NT2/D1 (cell line): ENCODE measurements around the gene CBLIF.
A peak's percentile ranks its signal among the peaks of the same experiment; 100 is the strongest.

Experiments used
- DNase-seq: peaks from one replicate; pipeline ENCODE4 v3.0.0-alpha.2; 2011; ENCODE audit warnings: low read depth, low spot score
- H3K27me3 ChIP-seq: 2 replicates; pipeline ENCODE4 v1.6.0; 2011; ENCODE audit warnings: mild to moderate bottlenecking; ENCODE audit not compliant: insufficient read length, insufficient read depth
- H3K36me3 ChIP-seq: 2 replicates; pipeline ENCODE4 v1.6.1; 2011; ENCODE audit warnings: mild to moderate bottlenecking, low read length, mixed read lengths; ENCODE audit not compliant: insufficient read depth, insufficient read length
- H3K4me1 ChIP-seq: 2 replicates; pipeline ENCODE4 v1.5.1; 2011; ENCODE audit not compliant: insufficient read depth, insufficient read length
- H3K4me3 ChIP-seq: 2 replicates; pipeline ENCODE4 v1.5.1; 2011; ENCODE audit warnings: low read depth; ENCODE audit not compliant: insufficient read length
- H3K9ac ChIP-seq: 2 replicates; pipeline ENCODE4 v1.6.0; 2011; ENCODE audit warnings: low read depth; ENCODE audit not compliant: insufficient read length
- H3K9me3 ChIP-seq: 2 replicates; pipeline ENCODE4 v1.5.1; 2011; ENCODE audit warnings: mild to moderate bottlenecking, low read length; ENCODE audit not compliant: insufficient read depth
- SUZ12 ChIP-seq: IDR thresholded peaks from 2 replicates; pipeline ENCODE4 v1.6.1; 2011; ENCODE audit not compliant: insufficient read length, insufficient read depth; ENCODE audit errors: extremely low read depth
- YY1 ChIP-seq: IDR thresholded peaks from 2 replicates; pipeline ENCODE4 v1.6.1; 2011; ENCODE audit not compliant: insufficient read length, insufficient read depth
- ZNF274 ChIP-seq: IDR thresholded peaks from 2 replicates; pipeline ENCODE4 v1.6.1; 2011; ENCODE audit warnings: mild to moderate bottlenecking, low read depth, low read length

Gene CBLIF

GRCh38 chr11:59810189-59810910, 34.9 kb downstream of the CBLIF start, which contains the start of gene MRPL16:
Gene MRPL16, minus strand, starts transcription at chr11:59810778. Its CDS starts 120 bp downstream, at chr11:59810658.
- no peaks in the 10 kb centered on the region for H3K4me1 ChIP-seq
- peaks cover 44% of the 10 kb centered on the region for H3K36me3 ChIP-seq
- peak within 1 kb of the TSS; percentile 96 for H3K4me3 ChIP-seq
- H3K9me3 ChIP-seq = no peaks in the 10 kb centered on the region
- TF ChIP-seq ZNF274 (no peak), SUZ12 (no peak), YY1 (no peak)
- peak within 1 kb of the TSS; percentile 97 for H3K9ac ChIP-seq
- DNase-seq = peak; percentile 95
- no peaks in the 10 kb centered on the region for H3K27me3 ChIP-seq

- TF ChIP-seq ZNF274 (no peak), YY1 (no peak)
- no peaks in the 10 kb centered on the region for H3K9me3 ChIP-seq
These were observed 38.2 kb downstream of the CBLIF start for GRCh38 chr11:59807047-59807610.

GRCh38 chr11:59804061-59804460, 41.2 kb downstream of the CBLIF start:
- no peak for DNase-seq
- Histone ChIP-seq H3K9me3 (no peaks in the 10 kb centered on the region), H3K4me1 (no peaks in the 10 kb centered on the region), H3K27me3 (no peaks in the 10 kb centered on the region), H3K36me3 (peaks cover 88% of the 10 kb centered on the region), H3K4me3 (no peak overlapping the region), H3K9ac (no peak overlapping the region)
- no peak for TF ChIP-seq SUZ12
- TF ChIP-seq ZNF274 = no peak
- no peak for TF ChIP-seq YY1

More at GRCh38 chr11:59807047-59807610, 38.2 kb downstream of the CBLIF start:
- peaks cover 75% of the 10 kb centered on the region for H3K36me3 ChIP-seq
- H3K9ac ChIP-seq = no peak overlapping the region
- no peak overlapping the region for H3K4me3 ChIP-seq
- H3K4me1 ChIP-seq = no peaks in the 10 kb centered on the region
- H3K27me3 ChIP-seq = no peaks in the 10 kb centered on the region
- DNase-seq = no peak

- DNase-seq = no peak
- H3K9ac ChIP-seq = no peak overlapping the region
- H3K36me3 ChIP-seq = peaks cover 79% of the 10 kb centered on the region
- TF ChIP-seq SUZ12 (no peak), ZNF274 (no peak), YY1 (no peak)
- H3K9me3 ChIP-seq = no peaks in the 10 kb centered on the region
- no peaks in the 10 kb centered on the region for H3K27me3 ChIP-seq
- H3K4me1 ChIP-seq = no peaks in the 10 kb centered on the region
- H3K4me3 ChIP-seq = no peak overlapping the region
These were observed 42.6 kb downstream of the CBLIF start for GRCh38 chr11:59802639-59803176.

DNA sequence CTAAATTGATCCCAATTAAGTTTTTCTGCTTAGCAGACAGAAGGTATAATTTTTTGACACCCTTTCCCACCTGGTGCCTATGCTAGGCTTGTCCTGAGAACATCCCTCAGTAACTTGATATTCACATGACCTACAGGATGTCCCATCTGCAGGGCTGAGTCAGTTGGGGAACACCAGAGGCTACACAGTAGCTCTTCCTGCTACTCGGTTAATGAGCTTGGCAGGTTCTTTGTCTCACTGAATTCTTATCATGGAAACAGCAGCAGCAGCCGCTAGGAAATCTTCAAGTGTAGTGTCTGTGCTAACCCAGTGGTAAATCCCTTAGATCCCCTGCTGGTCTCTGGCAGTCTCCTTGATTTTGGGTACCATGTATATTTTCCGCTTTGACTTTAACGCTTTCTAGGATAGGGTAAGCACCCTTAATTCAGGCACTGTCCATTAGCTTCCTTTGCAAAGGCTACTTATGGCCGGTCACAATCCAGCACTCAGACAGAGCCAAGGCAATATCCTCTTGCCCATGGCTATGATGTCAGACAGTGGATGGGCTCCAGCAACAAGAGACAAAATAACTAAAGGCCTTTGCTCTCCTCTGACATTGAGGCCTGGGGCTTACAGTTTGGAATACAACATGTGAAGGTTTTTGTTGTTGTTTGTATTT, 43.2 kb downstream of the CBLIF start:
- Histone ChIP-seq H3K4me3 (no peak overlapping the region), H3K9ac (no peak overlapping the region), H3K9me3 (no peaks in the 10 kb centered on the region), H3K27me3 (no peaks in the 10 kb centered on the region), H3K36me3 (peaks cover 79% of the 10 kb centered on the region), H3K4me1 (no peaks in the 10 kb centered on the region)
- no peak for DNase-seq
- TF ChIP-seq ZNF274 = no peak
- TF ChIP-seq SUZ12 = no peak
- TF ChIP-seq YY1 = no peak

DNA sequence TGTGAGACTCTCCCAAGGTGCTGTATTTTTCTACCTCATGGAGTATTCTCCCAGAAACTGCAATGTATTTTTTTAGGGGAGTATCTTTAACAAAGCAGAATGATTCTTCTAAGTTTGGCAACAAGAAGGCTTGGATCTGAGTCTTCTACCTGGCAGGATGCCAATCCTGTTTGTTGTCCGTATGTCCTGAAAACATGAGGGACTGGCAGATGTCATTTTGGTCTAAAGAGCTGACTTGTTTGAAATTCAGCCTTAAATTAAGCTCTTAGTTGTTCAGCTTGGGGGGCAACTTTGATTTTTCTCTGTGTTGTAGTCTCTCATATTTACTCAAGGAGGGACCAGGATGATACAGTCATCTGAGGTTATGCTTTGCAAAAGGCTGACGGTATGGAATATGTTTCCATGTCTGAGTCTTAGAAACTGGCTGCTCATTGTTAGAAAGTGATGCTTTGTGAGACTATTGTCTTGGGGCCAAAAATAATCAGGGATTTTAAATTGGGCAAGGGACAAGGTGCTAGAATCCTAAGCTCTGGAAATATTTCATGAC, 44.1 kb downstream of the CBLIF start:
- H3K4me3 ChIP-seq = no peak overlapping the region

More for the DNA sequence above, 44.1 kb downstream of the CBLIF start:
- H3K27me3 ChIP-seq = no peaks in the 10 kb centered on the region
- TF ChIP-seq SUZ12 = no peak
- TF ChIP-seq YY1 = no peak
- TF ChIP-seq ZNF274 = no peak
- no peaks in the 10 kb centered on the region for H3K9me3 ChIP-seq
- peaks cover 77% of the 10 kb centered on the region for H3K36me3 ChIP-seq
- H3K4me1 ChIP-seq = no peaks in the 10 kb centered on the region
- no peak overlapping the region for H3K9ac ChIP-seq
- no peak for DNase-seq
